Activated T-helper 1 cell treated with anti-CD3 and anti-CD28 coated beads, Interleukin-12 subunit alpha, Interleukin-12 subunit beta, Interleukin-2, Interleukin-4 antibody, amounts not matched to agents 30 ng/mL and 10 ng/mL and 1 ng/mL, durations not matched to agents 14 hours and 24 hours and 36 hours (primary cell): Measurements from ENCODE around the gene MALL. TPM values are rescaled to one million over a fixed set of nuclear protein-coding genes. Genes with fewer than 3 reads are reported as not detected.
"Not testable (repeated sequence)": the region's sequence is repeated elsewhere in the genome, so short reads cannot be mapped to it uniquely, and the experiment has no call there.

Source experiments
- DNase-seq: peaks from one replicate; pipeline ENCODE4 v3.0.0; 2021; ENCODE audit warnings: low spot score
- H3K27ac Mint-ChIP-seq: one replicate; pipeline ENCODE4 v1.8.0; 2021; ENCODE audit warnings: mild to moderate bottlenecking, mixed read lengths
- H3K27me3 Mint-ChIP-seq: one replicate; pipeline ENCODE4 v1.8.0; 2022; ENCODE audit warnings: mild to moderate bottlenecking, moderate library complexity, mixed read lengths; ENCODE audit not compliant: insufficient read depth
- H3K36me3 Mint-ChIP-seq: one replicate; pipeline ENCODE4 v1.8.0; 2021; ENCODE audit warnings: low read depth, mixed read lengths
- H3K4me1 Mint-ChIP-seq: one replicate; pipeline ENCODE4 v1.8.0; 2021; ENCODE audit warnings: low read depth, mixed read lengths
- H3K4me3 Mint-ChIP-seq: one replicate; pipeline ENCODE4 v1.8.0; 2021; ENCODE audit warnings: mild to moderate bottlenecking, moderate library complexity, mixed read lengths
- H3K9me3 Mint-ChIP-seq: one replicate; pipeline ENCODE4 v1.8.0; 2021; ENCODE audit warnings: mixed read lengths
- intact Hi-C: fragments of 100-400 bp; cut with micrococcal nuclease; formaldehyde crosslinking; loops from one replicate; pipeline ENCODE4 v1.15.1; 2024
- total RNA-seq: library from RNA; stranded (reverse); gene quantifications from 2 replicates; pipeline ENCODE4 v1.2.3, GENCODE V29; 2022

MALL gene
- total RNA-seq, 1 donor from 2014 or later = 0.31 TPM

GRCh38 chr2:110047225-110047624 lies 68.4 kb downstream of the MALL start:
- H3K27ac Mint-ChIP-seq, DNase-seq, intact Hi-C loops, H3K4me1 Mint-ChIP-seq, H3K27me3 Mint-ChIP-seq, H3K36me3 Mint-ChIP-seq, H3K9me3 Mint-ChIP-seq, H3K4me3 Mint-ChIP-seq: not testable (repeated sequence)

DNA sequence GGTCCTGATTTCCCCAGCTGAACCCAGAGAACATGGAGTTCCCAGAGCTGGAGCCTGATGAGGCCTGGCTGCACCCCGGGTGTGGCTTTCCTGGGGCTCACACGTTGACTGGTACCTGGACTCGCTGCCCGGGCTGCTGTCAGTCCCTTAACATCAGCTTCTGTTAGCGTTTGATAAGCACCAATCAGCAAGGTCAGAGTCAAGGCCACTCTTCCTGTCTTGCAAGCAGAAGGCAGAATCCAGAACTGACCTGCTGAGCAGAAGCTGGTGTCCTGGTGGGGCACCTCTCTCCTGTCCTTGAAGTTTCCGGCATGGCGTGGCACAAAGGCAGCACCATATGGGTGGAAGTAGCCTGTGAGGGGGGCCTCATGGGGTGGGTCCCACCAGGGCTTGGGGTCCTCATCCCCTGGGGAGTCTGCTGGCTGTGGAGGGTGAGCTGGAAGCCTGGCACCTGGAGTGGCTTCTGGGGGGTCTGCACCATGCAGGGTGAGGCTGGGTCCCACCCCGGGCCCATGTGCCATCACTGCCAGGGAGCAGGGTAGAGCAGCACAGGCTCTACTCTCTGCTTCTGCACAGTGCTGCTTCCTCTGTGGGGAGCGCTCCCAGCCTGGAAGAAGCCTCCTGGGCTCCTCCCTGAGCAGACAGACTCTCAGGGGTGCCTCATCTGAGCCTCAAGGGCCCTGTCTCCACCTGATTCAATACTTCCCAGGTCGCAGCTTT lies 73.5 kb downstream of the MALL start:
- not testable (repeated sequence) for H3K27ac Mint-ChIP-seq

DNA sequence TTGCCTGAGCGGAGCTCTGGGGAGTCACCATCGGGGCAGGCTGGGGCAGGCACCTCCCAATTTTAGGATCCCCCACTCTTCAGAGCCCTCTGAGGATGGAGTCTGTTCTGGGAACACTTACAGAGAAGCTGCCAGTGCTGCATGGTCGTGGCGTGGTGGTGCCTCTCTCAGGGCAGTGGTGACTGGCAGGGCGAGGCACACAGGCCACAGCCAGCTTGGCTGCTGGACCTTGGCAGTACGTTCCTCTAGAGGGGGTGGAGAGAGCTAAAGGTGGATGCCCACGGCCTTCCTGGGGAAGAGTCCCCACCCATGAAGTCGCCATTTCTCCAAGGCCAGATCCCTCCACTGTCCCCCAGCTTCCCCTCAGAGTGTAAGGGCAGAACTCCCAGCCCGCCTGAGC lies 78.3 kb downstream of the MALL start:
- H3K27ac Mint-ChIP-seq, H3K4me1 Mint-ChIP-seq, H3K36me3 Mint-ChIP-seq, H3K4me3 Mint-ChIP-seq, H3K9me3 Mint-ChIP-seq, H3K27me3 Mint-ChIP-seq, intact Hi-C loops, DNase-seq: not testable (repeated sequence)

More for the DNA sequence above, 73.5 kb downstream of the MALL start:
- H3K27me3 Mint-ChIP-seq, H3K4me3 Mint-ChIP-seq, DNase-seq, H3K36me3 Mint-ChIP-seq, H3K4me1 Mint-ChIP-seq, H3K9me3 Mint-ChIP-seq, intact Hi-C loops: not testable (repeated sequence)

DNA sequence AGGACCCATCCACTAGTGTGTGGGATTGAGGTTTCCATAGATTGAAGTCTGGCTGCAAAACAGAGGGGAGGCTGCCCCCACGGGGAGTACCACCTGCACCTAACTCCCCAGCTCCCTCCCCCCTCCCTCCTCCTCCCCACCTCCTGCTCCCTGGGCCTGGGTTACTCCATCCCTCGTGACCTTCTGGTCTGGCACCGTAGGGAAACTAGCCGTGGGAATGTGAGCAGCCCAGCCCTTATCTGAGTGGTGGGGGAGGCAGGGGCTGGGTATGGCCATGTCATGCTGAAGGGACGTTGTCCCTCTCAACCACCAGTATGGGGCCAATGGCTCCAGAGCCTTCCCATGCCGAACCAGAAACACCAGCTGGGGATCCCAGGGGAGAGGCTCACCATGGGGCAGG lies 80.2 kb downstream of the MALL start:
- H3K27ac Mint-ChIP-seq, H3K27me3 Mint-ChIP-seq, DNase-seq, H3K36me3 Mint-ChIP-seq, H3K4me1 Mint-ChIP-seq, H3K4me3 Mint-ChIP-seq, intact Hi-C loops, H3K9me3 Mint-ChIP-seq: not testable (repeated sequence)

GRCh38 chr2:110034935-110035334 lies 80.7 kb downstream of the MALL start:
- intact Hi-C loops, H3K9me3 Mint-ChIP-seq, H3K27me3 Mint-ChIP-seq, DNase-seq, H3K4me3 Mint-ChIP-seq, H3K27ac Mint-ChIP-seq, H3K36me3 Mint-ChIP-seq, H3K4me1 Mint-ChIP-seq: not testable (repeated sequence)

Other genes with a start within 250 kb of the MALL start
- 0.12 and 0.36 TPM in 2 replicates for gene LIMS3, start 217.1 kb downstream of the MALL start, total RNA-seq
- 0.12 and 0.70 TPM in 2 replicates for gene NPHP1, start 89.2 kb upstream of the MALL start, total RNA-seq
- gene MTLN, start 96.7 kb upstream of the MALL start, total RNA-seq = 73.5 and 79.6 TPM in 2 replicates